Cardiac septum (tissue), 1 donor: ENCODE results near the gene ETFA. TPM values are rescaled to one million over a fixed set of nuclear protein-coding genes. Genes with fewer than 3 reads are reported as not detected.

Source experiments
- DNase-seq: peaks from one replicate; pipeline ENCODE4 v3.0.0-alpha.2; 2020; ENCODE audit warnings: low spot score
- intact Hi-C: fragments of 100-400 bp; cut with DNase I; formaldehyde crosslinking; loops from one replicate; pipeline ENCODE4 v1.14.0; 2022
- total RNA-seq: library from RNA; stranded (reverse); fragmentation: NEBNext Ultra II Directional; extraction: Animal tissue kit (Norgen Biotek cat#: 25700); gene quantifications from one replicate; pipeline ENCODE4 v1.2.1, GENCODE V29; 2021
- donor health status: DM: no; HTN: no; CAD: no.

ETFA gene
- total RNA-seq, 1 donor from 2014 or later, result 351 TPM

DNA sequence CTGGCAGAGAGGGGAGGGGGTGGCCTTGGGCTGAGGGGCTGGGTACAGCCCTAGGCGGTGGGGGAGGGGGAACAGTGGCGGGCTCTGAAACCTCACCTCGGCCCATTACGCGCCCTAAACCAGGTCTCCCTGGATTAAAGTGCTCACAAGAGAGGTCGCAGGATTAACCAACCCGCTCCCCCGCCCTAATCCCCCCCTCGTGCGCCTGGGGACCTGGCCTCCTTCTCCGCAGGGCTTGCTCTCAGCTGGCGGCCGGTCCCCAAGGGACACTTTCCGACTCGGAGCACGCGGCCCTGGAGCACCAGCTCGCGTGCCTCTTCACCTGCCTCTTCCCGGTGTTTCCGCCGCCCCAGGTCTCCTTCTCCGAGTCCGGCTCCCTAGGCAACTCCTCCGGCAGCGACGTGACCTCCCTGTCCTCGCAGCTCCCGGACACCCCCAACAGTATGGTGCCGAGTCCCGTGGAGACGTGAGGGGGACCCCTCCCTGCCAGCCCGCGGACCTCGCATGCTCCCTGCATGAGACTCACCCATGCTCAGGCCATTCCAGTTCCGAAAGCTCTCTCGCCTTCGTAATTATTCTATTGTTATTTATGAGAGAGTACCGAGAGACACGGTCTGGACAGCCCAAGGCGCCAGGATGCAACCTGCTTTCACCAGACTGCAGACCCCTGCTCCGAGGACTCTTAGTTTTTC lies 30.2 kb upstream of the ETFA start:
- intact Hi-C loops, result no loop called here
- no peak for DNase-seq

DNA sequence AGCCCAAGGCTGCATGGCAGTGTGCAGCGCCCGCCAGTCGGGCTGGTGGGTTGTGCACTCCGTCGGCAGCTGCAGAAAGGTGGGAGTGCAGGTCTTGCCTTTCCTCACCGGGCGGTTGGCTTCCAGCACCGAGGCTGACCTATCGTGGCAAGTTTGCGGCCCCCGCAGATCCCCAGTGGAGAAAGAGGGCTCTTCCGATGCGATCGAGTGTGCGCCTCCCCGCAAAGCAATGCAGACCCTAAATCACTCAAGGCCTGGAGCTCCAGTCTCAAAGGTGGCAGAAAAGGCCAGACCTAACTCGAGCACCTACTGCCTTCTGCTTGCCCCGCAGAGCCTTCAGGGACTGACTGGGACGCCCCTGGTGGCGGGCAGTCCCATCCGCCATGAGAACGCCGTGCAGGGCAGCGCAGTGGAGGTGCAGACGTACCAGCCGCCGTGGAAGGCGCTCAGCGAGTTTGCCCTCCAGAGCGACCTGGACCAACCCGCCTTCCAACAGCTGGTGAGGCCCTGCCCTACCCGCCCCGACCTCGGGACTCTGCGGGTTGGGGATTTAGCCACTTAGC lies 29.6 kb upstream of the ETFA start:
- DNase-seq, result no peak
- intact Hi-C loops, result no loop called here

DNA sequence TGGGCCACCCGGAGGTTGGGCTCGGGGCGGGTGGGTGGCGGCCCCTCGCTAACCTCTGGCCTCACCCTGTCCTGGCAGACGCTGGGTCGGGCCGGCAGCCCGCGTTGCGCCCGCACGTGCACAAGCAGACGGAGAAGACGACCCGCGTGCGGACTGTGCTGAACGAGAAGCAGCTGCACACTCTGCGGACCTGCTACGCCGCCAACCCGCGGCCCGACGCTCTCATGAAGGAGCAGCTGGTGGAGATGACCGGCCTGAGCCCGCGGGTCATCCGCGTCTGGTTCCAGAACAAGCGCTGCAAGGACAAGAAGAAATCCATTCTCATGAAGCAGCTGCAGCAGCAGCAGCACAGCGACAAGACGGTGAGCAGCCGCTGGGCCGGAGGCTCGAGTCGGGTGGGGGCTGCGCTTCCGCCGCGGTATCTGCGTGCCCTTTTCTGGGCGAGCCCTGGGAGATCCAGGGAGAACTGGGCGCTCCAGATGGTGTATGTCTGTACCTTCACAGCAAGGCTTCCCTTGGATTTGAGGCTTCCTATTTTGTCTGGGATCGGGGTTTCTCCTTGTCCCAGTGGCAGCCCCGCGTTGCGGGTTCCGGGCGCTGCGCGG lies 29.0 kb upstream of the ETFA start:
- intact Hi-C loops, result no loop called here
- DNase-seq, result no peak

DNA sequence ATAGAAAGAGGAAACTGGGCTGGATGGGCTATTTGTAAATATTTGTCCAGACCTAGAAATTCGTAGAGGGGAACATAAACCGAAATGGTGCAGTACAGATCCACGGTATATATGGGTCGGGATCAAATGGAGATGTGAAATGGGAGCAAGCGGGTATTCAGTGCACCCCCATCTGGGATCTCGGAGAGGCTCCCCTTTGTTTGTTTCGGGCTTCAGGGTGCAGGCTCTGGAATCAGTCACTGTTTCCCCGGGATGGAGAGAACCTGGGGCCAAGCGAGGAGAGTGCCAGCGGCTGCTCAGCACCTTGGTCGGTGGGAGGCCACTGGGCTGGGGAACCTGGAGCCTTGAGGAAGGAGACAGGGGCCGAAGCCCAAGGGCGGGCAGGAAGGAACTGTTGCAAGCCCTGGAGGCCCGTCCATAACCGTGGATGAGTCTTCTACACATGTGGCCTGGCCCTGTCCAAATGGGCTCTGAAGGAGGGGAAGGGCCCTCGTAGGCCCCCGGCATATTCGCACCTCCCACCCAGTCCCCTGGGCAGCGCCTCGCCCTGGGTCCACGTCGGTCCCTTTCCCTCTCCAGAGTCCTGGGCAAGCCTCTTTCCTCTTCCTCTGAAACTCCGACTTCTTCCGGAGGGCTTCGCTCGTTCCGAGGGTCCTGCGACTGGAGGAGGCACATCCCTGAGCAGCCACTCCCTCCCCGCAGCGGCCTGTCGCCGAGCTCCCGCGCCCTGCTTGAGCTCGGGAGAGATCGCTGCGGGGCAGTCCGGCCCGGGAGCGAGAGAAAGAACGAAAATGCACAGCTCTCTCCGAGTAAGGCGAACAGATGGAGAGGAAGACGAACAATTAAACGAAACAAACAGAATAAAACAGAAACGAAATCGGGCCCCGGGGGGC lies 28.3 kb upstream of the ETFA start:
- intact Hi-C loops, result no loop called here
- no peak for DNase-seq

DNA sequence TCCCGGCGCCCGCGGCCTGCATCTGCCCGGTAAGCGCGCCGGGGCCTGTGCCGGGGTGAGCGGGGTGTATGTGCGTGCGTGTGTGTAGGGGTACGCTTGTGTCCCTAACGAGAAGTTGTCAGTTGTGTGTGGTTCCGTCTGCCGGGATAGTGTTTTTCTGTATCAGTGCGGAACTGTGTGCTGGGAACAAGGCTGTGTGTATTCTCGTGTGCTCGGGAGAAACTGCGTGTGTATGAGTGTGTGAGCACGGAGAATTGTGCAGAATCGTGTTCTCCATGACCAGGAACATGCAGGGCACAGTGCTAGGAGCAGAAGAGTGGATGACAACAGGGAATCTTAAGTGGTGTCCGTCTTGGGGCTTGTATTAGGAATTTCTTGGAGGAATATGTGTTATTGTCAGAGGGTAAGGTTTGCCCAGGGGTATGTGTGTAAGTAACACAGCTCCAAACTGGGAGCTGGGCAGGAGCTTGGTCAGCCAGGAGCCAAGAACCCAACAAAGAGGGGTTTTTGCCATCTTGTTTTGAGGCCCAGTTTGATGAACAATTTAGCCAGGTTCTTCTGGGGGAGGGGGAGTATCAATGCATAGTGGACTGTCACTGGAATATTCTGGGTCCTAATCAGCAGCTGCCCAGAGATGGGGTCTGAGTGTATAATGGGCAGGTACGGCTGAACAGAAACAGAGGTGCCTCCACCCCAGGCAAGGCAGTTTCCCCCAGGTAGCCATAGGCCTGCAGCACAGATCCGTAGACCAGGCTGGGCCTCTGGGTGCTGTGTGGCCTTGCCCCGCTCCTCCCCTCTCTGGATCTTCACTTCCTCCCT lies 27.4 kb upstream of the ETFA start:
- DNase-seq, result no peak
- intact Hi-C loops, result no loop called here

DNA sequence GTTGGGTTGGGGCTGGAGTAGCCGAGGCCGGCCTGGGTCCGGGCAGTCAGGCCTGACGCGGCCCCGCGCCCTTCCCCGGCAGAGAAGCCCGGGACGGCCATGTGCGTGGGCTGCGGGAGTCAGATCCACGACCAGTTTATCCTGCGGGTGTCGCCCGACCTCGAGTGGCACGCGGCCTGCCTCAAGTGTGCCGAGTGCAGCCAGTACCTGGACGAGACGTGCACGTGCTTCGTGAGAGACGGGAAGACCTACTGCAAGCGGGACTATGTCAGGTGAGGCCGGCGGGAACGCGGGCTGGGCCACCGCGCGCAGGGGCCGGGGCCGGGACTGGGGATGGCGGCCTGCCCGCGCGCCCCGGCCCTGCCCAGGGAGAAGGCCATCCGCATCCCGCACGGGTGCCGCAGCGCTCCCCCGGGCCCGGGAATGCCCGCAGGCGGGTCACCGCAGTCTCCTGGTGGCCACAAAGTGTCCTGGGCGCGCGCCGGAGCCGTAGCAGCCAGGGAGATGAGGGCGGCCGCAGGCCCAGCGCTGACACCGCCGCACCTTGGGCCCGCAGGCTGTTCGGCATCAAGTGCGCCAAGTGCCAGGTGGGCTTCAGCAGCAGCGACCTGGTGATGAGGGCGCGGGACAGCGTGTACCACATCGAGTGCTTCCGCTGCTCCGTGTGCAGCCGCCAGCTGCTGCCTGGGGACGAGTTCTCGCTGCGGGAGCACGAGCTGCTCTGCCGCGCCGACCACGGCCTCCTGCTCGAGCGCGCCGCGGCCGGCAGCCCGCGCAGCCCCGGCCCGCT lies 26.6 kb upstream of the ETFA start:
- no peak for DNase-seq
- intact Hi-C loops, result no loop called here

DNA sequence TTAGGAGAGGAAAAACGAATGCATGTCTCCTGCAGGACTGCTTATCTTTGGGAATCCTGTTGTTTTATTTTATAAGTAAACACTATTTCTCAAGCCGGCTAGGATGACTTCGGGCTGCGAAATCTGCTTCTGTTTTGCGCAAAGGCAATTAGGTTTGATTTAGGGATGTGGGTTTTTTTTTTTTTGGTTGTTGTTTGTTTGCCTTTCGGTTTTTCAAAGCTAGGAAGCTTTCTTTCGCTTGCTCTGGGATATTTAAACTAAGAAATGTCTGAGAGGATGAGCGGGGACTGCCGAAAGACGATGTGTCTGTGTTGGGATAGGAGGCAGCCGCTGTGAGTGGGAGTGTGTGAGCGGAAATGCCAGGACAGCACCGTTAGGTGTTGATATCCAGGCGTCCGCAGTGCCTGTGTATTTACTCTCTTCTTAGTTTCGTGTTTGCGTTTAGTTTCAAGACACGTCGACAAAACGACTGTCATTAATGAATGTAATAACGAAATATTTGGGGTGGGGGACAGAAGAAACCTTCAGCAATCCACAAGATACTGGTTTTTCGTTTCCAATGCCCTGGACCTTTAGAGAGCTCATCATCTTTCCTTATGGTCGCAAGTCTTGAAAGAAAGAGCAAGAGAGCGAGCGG lies 25.9 kb upstream of the ETFA start:
- intact Hi-C loops, result no loop called here
- DNase-seq, result no peak

DNA sequence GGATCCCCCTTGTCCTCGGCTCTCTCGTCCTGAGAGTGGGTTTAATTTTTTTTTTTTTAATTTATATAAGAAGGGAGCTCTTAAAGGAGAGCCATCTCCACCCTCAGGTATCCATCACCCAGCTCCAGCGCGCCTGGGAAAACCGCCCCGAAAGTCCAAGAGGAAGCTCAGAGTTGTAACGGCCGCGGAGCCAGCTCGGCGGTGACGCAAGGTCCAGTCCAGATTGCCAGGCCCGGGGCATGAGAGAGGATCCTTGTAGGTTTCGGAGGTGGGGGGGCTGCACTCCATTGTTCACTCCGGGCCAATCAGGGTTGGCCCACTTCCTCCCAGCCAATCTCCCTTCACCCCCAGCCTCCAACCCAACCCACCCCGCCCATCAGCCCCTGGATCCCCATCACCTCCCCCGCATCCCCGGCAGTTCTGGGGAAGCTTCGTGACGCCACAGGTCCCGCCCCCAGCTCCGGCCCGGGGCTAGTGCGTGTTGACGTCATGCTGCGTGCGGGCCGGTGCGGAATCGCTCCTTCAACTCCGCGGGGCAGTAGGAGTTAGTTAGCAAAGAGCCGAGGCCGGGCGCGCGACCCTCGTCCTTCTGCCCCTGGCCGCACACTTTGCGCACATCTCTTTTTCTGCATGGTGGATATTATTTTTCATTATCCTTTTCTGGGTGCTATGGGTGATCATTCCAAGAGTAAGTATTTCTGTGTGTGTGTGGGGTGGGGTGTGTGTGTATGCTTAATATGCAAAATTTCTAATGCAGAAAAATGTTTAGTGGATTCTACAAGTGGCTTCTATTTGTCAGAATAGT lies 25.2 kb upstream of the ETFA start, which contains the start of gene ISL2:
Gene ISL2 (plus strand): TSS at position 520 of the 805 bp plus-strand sequence. CDS start 111 bp downstream, at position 631.
- peak; percentile 86 for DNase-seq
- intact Hi-C loops, result no loop called here

DNA sequence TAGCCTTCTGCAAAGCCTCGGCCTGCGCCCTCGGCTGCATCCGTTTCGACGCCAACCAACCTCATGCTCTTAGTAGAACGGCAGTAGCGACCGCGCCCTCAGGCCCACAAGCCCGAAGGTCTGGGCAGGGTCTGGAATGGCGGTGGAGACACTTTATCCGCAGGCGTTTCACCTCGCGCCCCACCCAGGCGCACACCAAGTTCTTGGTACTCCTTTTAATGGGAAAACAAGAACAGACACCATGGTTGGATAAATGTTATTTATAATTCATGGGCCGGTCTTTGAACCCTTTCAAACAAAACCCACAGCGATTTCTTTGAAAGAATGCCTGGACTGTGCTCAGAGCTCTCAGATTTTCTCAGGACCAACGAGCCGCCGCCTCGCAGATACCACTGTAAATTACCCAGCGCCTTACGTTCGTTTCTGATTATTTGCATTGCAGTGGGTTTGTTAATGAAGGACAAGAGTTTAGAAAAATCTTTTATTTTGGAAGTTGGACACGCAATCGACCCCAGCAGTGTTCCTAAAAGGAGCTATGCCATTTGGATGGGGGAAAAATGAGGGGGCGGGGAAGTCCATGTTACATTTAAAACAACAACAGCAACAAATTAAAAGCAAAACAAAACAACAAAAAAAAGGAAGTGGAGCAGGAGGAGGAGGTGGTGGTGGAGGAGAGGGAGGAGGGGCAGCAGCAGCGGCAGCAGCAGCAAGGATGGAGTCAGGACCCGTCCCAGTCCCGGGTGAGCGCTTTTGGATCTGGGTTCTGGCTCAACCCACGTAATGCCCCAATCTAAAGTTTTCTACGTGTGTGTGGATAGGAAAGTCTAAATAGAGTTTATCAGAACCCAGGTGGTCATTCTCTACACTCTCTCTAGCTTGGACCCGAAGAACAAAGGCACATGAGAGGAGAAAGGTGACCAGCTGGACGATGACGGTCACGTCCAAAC lies 24.3 kb upstream of the ETFA start:
- no peak for DNase-seq
- intact Hi-C loops, result no loop called here

DNA sequence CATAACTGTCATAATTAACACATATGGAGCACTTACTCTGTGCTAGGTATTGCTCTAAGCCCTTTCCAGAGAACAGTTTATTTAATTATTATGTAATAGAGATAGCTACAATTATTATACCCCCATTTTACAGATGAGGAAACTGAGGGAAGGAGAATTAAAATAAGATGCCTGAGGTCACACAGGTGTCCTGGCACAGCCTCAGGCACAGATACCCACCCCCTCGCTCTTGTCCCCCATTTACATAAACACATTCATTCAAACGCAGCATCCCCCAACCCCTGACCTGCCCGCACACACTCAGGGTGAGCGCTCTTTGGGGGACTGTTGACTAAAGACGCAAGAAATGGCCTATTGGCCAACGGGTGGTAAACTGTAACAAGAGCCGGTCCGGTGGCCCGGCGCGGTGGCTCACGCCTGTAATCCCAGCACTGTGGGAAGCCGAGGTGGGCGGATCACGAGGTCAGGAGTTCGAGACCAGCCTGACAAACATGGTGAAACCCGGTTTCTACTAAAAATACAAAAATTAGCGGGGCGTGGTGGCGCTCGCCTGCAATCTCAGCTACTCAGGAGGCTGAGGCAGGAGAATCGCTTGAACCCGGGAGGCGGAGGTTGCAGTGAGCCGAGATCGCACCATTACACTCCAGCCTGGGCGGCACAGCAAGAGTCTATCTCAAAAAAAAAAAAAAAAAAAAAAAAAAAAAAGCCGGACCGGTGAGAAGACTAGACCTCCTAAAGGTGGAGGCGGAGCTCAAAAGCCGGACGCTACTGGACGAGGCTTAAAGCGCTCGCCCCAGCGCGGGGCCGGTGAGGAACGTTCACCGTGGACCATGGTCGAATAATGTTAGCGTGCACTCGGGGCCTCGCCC lies 23.4 kb upstream of the ETFA start:
- intact Hi-C loops, result no loop called here
- DNase-seq, result no peak

DNA sequence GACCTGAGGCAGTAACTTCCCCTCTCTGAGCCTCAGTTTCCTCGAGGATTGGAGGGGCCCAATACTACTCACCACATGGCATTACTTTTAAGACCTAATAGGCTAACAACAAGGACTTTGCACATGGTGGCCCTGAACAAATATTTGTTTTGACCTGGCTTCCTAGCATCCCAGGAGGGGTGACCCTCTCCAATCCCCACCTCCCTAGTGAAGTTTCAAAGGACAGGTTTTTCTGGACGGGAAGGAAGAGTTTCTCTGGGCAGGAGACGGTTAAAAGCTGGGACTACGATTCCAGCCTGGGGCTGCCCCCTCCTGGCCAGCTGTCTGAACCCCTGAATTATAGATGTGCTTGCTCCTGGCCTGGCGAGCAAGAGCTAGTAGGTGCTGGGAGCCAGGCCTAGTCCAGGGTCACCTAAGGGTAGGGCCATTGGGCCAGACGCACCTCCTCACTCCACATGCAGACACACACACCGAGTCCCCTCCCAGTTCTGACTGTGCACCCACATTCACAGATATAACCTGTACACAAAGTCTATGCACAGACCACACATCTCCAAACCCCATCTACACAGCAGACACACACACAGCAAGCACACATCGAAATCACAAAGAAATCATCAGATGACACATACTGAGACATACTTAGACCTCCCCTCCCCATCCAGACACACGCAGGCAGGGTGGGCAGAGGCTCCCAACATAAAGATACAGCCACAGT lies 22.6 kb upstream of the ETFA start:
- DNase-seq, result no peak

DNA sequence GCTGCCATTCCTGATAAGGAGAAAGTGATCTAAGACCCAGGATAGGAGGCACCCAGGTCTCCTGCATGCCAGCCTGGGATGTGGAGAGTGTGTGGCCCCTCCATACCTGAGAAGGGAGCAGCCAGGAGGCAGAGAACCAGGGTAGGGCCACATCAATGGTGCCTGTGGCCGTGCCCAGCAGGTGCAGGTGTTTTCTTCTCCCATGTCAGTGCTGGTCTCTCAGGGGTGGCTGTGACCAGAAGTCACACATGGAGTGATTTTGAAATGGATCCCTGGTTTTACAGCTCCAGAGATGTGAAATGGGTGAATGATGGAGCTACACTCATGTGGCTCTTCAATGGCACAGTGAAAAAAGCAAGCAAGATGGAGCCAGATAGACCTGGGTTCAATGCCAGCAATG lies 22.0 kb upstream of the ETFA start:
- DNase-seq, result no peak
- intact Hi-C loops, result no loop called here

More for the DNA sequence above, 22.6 kb upstream of the ETFA start:
- intact Hi-C loops, result no loop called here

DNA sequence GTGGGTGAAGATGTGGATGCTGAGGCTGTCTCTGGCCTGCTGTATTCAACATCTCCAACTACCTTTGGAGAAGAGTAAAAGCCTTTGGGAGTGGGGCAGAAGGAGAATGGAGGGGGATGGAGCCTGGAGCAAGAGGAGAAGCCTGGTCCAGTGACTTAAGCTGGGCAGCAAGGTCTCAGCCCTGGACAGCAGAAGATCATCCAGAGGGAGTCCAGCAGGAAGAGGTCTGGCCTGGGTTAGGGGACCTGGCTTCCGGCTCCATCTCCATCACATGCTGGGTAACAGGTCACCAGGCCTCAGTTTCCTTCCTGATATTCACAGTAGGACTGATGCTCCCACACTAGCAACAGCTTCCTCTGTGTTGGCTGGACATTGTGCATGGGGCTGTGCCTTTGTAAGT lies 21.5 kb upstream of the ETFA start:
- DNase-seq, result no peak
- intact Hi-C loops, result no loop called here

DNA sequence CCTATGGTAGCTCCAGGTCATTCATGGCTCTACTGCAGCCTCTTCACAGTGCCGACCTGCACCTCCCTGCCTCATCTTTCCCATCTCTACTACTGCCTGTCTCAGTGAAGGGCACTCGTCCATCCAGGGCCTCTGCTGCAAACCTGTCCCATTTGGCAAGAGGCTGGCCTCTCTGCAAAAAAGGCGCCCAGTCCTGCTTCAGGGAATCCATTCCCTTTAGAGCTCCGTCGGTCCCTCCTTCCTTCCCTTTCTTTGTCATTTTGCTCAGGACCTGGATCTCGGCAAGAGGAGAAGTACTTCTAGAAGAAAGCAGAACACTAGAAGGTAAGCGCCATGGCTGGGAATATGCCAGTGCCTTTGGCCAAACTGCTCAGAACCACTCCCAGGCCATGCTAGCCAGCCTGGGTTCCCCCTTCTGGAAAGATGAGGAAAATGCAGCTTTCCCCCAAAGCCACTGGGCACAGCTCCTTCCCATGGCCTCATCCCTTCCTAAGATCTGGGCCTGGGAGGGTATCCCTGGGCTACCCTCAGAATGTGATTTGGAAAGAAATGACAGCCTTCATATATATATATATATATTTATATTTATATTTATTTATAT lies 18.9 kb upstream of the ETFA start:
- no peak for DNase-seq
- intact Hi-C loops, result loop anchor here (2.0 kb wide), 2 partner anchors 91 to 139 kb away; no protein-coding TSS in a partner anchor
